ENCODE data around the gene CERS1.

CERS1 gene

DNA sequence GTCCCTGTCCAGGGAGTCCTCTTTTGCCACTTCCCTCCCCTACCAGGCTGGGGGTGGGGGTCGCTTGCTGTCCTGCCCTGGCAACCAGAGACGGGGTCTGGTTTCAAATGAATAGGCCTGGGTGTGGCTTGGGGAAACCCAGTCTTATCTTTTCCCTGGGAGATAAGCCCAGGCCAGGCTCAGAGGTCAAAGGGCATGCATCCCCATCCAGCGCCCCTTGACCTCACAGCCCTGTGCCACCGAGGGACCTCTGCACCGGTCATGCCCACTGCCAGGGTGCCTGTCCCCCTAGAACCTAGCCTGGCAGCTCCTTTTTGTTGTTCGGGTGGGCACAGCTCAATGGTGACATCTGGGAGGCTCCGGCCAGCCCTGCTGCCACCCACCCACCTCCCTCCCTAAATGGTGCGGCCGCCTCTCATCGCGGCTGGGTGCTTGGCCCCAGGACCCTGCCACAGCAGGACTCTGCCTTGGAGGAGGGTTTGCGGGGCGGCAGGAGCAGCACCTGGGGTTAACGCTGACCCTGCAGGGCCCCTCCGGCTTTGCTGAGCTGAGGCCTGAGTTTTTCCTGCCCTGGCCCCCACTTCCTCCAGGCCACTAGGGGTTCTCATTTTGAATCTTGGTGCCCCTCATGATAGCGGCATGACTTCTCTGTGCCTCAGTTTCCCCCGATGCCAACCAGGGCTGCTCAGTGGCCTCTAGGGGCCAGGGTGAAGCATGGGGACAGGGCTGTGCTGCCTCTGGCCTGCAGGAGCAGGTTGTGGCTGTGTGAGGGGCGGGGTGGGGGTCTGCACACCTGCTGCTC lies 2.9 kb upstream of the CERS1 start:
- no peak for DNase-seq

DNA sequence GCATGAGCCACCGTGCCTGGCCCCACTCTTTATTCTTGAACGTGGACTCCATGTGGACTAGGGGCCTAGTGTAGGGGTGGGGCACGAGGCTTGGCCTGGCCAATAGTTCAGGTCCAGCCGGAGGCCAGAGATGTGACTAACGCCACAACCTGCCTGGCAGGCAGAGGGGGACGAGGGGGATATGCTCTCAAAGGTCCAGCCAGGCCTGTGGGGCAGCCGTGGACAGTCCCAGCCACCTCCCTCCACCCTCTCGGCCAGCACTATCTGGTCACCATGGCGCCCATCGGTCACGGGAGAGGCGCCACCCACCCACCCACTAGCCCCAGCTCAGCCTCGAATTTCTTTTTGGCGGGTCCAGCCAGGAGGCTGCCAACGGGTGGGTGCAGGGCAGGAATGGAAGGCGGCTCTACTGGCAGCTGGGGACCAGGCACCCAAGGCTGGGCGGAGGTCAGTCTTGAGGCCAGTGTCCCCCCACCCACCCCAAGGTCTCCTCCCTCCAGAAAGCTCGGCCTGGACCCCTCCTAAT lies 2.2 kb upstream of the CERS1 start:
- no peak for DNase-seq

DNA sequence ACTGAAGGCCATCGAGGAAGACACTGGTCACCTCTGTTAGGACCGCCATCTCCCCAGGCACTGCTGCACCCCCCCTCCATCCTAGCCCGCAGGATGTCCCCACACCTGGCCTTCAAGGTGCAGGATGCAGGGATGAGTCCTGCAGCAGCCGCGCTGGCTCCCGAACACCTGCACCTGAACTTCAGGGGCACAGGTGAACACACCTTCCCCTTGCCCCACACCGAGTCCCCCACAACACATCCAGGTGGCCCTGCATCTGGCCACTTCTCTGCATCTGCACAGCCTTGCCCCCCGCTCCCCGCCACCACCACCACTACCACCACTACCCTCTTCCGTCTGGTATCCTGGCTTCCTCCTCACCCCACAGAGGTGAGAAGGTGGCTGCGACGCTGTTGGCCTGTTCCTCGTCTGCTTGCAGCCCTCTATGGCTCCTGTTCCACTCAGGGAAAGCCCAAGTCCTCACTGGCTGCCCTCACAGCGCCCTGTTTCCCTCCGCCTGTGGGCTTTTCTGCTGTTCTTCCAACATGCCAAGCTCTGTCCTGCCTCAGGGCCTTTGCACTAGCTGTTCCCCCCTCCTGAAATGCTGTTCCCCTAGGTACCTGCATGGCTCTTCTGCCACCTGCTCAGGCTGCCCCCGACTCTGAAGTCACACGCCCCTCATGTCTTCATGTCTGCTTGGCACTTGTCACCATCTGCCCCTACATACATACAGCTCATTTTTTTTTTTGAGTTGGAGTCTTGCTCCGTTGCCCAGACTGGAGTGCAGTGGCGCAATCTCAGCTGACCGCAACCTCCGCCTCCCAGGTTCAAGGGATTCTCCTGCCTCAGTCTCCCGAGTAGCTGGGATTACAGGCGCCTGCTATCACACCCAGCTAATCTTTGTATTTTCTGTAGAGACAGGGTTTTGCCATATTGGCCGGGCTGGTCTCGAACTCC lies 1.4 kb upstream of the CERS1 start:
- no peak for DNase-seq

DNA sequence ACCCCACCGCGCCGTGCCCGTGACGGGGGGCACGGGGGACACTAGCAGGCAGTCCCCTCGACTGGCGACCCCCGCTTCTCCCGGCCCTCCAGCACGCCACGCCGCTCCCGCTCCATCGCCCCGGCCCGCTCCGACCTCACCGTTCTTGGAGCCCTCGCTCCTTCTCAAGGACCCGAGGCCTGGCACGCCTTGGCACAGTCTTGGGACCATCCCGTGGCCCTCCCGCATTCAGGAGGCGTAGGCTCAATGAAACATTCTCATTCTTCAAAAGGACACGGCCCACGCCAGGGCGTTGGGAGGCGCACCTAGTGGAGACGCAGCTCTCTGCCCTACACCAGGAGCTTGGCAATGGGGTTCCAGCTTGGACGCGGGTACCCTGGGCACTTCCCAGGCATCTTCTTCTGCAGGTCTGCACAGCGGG lies 473 bp upstream of the CERS1 start:
- DNase-seq = no peak

DNA sequence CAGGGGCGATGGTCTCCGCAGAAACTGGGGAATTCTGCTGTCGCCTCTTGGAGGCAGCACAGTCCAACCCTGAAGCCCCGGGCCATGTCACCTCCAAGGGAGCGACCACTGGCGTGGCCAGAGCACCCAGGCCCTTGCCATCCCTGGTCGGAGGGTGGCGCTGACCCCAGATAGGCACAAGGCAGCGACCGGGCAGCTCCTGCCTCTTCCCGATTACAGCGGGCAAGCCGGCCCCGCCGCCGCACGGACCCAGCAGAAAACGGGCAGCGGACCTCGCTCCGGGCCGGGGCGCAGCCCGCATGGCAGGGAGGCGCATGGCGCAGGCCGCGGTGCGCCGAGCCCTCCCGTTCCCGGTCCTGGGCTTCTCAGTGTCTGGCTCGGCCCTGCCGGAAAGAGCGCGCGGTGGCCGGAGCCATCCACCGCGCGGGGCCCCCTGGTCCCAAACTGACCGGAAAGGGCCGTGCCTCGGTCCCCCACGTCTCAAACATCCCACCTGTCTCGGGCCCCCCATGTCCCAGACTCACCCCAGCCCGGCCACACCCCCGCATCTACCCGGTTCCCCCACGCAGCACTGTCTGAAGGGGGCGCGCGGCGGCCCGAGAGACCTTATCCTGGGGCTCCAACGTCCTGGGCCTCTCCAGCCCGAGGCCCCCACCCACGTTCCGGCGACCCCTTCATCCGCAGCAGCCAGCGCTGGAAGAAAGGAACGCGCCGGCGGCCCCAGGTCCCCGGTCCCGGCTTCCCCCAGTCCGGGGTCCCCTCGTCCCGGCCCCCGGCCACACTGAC lies 727 bp downstream of the CERS1 start:
- DNase-seq = no peak

DNA sequence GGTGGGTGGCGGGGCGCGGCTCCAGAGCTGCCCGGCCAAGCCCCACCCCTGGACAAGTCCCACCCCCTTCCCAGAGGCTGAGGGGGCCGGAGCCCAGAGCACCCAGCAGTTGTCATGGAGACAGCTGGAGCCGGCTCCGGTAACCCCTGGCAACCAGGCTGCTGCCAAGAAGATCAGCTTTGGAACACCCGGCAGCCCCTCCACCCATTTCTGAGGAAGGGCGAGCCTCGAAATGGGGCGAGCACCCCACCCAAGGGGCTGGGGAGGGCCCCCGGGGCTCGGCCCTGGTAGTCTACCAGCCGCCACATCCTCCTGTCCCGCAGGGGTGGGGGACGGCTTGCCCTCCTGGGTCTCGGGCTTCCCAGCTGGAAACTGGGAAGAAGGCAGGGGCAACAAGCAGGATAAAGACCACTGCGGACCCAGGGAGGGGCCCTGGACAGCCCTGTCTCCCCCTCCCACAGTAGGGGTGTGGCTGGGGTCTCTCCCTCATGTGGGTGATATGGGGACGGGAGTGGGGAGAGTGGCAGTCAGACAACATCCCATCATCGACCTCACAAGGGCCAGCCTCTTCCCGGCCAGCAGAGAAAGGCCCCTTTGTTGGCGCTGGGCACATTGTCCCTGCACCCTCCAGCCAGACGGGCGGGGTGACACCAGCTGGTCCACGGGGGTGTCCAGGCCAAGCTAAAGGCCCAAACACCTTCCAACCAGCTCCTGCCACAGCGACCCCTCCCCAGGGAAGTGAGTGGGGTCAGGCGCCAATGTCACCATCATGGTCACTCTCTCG lies 1.5 kb downstream of the CERS1 start:
- no peak for DNase-seq

DNA sequence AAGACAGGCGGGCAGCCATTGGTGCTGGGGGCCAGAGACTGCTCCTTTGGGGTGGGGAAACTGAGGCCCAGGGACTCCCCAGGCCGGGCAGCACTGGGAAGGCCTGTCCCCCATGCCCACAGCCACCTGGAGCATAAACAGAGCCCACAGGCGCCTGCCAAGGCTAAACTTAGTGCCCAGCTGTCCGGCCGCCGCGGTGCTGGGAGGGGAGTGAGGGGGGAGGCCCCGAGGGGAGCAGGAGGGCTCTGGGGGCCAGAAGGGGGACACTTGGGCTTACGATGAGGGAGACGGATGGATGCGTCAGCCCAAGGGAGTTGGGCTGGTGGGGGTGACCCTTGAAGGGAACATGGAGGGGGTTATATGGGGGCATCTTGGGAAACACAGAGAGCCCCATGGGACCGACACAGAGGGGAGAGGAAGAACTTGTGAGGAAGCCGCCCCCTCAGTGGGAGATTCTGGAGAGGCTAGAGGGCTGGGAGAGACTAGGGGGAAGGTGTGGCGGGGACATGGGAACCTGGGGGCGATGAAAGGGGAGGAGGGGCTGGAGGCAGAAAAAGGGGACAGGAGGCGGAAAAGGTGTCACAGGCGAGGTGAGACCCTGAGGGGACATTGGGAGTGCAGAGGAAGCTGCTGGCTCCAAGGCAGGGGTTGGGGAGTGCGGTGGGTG lies 2.2 kb downstream of the CERS1 start:
- no peak for DNase-seq

DNA sequence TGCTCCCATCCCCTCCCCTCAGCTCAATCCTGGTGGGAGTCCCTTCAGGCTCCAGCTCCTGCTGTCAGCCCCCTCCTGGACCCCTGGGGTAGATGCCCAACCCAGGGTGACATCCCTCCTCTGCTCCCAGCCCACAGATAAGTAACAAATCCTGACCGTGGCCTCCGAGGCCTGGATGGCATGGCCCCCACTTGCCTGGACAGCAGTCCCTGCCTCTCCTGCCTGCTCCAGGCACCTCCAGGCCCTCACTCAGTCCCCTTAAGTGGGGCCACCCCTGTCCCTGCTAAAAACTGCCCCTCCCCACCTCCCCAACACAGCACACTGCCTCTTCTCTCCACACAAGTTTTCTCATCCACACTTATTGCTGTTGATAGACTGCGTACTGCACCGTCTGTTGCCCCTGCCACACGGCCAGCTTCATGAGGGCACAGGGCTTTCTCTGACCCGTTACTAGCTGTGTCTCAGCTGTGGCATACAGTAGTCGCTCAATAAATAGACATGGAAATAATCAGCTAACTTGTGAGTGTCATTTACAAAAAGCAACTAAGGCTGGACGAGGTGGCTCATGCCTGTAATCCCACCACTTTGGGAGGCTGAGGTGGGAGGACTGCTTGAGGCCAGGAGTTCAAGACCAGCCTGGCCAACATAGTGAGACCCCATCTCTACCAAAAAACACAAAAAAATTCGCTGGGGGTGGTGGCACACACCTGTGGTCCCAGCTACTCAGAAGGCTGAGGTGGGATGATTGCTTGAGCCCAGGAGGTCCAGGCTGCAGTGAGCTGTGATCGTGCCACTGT lies 5.8 kb downstream of the CERS1 start:
- no peak for DNase-seq

DNA sequence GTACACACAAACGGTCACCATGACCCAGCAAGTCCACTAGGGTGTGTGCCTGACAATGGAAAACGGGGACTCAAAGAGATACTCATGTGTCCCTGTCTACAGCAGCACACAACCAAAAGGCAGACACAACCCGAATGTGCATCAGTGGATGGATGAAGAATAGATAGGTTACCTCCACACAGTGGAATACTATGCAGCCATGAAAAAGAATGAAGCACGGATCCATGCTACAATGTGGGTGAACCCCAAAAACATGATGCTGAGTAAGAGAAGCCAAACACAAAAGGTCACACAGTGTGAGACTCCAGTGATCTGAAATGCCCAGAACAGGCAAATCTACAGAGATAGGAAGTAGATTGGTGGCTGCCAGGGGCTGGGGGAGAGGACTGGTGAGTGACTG lies 9.0 kb downstream of the CERS1 start:
- DNase-seq = no peak

DNA sequence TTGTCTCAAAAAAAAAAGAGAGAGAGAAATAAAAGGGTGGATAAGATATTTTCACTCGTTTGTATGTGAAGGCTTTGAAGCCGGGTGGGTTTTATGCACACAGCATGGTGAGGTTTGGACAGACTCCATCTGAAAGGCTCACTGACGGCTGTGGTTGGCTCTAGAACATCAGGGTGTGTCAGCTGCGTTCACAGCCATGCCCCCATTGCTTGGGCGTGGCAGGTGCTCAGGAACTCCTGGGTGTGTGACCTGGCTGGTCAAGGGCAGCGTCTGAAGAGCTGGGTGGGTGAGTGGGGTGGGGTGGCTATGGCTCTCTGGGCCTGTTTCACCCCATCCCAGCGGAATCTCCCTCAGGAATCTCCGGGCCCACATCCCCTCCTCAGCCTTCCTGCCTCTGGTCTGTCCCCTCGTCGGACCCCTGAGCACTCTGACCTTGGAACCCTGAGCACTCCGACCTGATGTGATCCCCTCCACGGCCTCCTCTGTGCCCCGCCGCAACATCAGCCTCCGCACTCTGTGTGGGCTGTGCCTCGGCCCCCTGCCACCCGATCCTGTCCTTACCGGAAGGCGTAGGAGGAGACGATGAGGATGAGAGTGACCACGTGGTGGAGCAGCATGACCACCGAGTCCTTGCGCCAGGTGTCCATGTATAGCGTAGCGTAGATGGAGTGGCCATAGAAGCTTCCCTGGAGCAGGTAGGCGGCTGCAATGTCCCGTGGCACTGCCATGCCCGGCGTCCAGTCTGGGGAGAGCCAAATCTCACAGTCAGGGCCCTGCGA lies 12.2 kb downstream of the CERS1 start:
- no peak for DNase-seq

DNA sequence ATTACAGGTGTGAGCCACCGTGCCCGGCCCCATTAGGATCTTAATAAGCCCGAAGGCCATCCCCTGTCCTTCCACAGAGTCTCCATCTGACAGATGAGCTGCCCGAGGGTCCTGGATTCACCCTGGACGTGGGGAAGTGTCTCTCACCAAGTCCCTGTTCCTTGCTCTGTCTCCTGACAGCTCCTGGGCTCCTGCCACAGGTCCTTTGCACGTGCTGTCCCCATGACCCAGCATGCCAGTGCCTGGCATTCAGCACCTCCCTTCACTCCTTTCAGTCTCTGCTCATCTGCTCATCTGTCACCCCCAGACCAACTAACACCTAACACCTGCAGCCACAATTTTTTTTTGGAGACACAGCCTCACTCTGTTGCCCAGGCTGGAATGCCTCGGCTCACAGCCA lies 14.5 kb downstream of the CERS1 start:
- DNase-seq = no peak

DNA sequence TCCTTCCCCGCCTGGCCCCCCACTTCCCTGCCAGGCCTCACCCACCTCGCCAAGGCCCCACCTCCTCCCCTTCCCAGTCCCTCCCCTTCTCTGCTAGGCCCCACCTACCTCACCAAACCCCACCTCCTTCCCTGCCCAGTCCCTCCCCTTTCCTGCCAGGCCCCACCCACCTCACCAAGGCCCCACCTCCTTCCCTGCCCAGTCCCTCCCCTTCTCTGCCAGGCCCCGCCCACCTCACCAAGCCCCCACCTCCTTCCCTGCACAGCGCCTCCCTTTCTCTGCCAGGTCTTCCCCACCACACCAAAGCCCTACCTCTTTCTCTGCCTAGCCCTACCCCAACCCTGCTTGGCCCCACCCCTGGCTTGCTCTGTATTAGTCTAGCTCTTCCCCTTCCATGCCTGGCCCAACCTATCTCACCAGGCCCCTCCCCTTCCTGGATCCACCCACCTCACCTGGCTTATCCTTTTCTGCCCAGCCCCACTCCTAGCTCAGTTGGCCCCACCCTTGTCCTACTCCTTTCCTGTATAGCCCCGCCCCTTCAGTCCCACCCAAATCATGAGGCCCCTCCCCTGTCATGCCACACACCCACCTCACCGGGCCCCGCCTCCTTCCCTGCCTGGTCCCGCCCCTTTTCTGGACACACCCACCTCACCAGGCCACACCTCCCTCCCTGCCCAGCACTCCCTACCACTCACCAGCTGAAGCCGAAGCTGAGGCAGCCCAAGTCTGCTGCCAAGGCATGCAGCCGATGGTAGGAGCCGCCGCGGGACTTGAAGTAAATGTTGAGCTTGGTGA lies 16.2 kb downstream of the CERS1 start:
- DNase-seq = peak; percentile 37 to 38

DNA sequence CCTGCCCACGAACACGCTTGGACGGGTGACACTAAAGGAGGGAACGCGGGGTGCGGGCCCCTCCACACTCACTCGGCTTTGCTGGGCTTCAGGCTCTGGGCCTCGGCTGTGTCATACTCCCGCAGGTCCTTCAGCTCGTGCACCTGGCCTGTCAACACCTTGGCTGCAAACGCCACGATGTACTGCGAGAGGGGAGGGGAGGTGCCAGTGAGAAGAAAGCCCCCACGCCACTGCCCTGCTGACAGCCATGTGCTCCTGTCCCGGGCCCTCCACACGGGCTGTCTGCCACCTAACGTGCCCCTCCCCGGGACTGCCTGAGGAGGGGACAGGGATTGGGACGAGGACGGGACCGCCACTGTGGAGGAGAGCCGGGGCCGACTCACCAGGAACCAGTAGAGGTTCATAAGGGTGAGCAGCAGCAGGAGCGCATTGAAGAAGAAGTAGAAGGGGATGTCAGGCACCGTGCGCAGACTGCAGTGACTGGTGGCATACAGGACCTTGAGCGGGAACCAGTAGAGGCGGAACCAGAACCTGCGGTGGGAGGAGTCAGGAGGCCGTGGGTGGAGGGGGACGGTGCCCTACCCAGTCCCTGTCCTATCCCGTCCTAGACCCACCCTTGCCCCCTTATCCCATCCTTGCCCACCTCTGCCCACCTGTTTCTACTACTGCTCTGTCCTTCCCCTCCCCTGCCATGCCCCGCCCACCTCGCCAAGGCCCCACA lies 16.9 kb downstream of the CERS1 start:
- no peak for DNase-seq

DNA sequence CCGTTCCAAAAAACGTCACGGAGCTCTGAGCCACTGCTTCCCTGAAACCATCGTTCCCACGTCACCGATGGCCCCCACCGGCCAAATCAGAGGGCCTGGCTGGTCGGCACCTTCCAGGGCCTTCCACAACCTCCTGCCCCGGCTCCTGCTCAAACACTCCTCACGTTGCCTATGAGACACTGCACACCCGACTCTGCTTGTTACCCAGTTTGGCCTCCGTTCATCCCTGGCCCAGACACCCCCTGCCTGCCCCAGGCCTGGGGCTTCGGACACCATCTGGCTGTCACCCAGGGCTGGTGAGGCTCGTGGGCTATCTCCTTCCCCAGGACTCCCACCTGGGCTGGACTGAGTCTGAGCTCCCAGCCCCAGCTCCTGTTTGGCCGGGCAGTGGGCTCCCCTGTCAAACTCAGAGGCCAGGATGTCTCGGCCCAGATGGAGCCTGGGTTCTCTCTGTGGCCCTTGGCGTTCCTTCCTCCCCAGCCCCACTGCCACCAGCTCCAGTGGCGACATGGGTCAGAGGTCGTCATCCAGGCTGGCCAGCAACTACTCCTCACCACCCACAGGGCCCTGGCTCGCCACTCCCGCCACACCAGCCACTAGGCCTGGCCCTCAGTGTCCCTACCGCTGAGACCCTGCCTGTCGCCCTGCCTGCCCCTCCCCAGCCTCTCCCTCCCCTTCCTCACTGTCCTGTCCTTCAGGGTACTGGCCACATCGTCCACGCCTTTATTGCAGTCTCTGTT lies 17.7 kb downstream of the CERS1 start:
- DNase-seq = no peak

DNA sequence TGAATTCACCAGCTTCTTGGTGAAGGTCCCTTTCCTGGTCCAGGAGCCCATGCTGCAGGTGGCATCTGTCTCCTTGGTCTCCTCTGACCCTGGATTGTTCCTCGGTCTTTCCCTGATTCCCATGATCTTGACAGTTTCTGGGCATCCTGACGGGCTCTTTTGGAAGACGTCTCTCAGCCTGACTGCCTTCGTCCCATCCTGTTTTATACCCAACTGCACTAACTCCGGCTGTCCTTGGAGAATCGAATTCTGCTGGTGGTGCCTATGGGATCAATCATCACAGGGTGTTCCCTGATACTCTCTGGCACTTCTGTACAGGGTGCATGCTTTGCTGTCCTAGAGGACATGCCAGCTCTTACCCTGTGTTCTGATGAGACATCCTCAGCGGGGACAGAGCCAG lies 19.1 kb downstream of the CERS1 start:
- no peak for DNase-seq

DNA sequence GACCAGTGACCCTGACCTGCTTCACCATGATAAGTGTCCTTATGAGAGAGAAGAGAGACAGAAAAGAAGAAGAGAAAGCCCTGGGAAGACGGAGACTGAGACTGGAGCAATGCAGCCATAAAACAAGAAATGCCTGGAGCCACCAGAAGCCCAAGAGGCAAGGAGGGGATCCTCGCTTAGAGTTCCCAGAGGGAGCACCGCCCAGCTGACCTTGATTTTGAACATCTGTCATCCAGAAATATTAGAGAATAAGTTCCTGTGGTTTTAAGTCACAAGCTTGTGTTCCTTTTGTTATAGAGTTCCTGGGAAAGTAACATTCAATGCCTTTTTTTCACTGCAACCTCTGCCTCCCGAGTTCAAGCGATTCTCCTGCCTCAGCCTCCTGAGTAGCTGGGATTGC lies 20.2 kb downstream of the CERS1 start:
- no peak for DNase-seq

DNA sequence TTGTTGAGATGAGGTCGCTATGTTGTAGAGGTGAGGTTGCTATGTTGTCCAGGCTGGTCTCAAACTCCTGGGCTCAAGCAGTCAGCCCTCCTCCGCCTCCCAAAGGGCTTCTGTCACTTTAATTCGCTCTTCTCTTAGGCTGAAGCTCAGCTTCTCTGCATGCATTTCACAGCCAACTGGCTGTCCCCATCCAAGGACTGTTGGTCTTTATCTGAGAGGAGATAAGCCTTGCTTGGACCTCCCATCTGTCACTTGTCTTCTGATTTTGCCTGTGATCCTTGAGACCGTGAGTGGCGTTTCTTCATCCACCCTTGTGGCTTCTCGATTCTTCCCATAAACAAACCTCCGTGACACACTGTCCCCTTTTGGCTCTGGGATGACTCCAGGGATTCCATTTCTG lies 24.4 kb downstream of the CERS1 start:
- no peak for DNase-seq
